CD4-positive, alpha-beta T cell treated with Interleukin-4 for 1 hour (primary cell): ENCODE data around the gene GPR4.
"Not testable (repeated sequence)": the region's sequence is repeated elsewhere in the genome, so short reads cannot be mapped to it uniquely, and the experiment has no call there.

Source experiments
- DNase-seq, 2 donors: peaks; one replicate each; pipeline ENCODE4 v3.0.0-alpha.2; 2020 to 2022

Gene GPR4

GRCh38 chr19:45601524-45602374, at the start of gene GPR4:
Gene GPR4 (minus strand): TSS chr19:45602212. CDS start chr19:45591866, 10,346 bp downstream.
- DNase-seq, result no peak

GRCh38 chr19:45650722-45651121, 48.7 kb upstream of the GPR4 start:
- DNase-seq, result no peak

GRCh38 chr19:45646345-45646698, 44.3 kb upstream of the GPR4 start:
- no peak for DNase-seq

- peak; percentile 85 to 91 for DNase-seq
Measured at GRCh38 chr19:45645631-45646344, 43.8 kb upstream of the GPR4 start.

- DNase-seq, result no peak
Measured at GRCh38 chr19:45645068-45645630, 43.1 kb upstream of the GPR4 start.

GRCh38 chr19:45643927-45644771, 42.1 kb upstream of the GPR4 start:
- no peak for DNase-seq

- DNase-seq, result peak; percentile 91 to 92
Measured at GRCh38 chr19:45643024-45643926, 41.3 kb upstream of the GPR4 start.

- DNase-seq, result peak; percentile 88 to 90
Measured at GRCh38 chr19:45641274-45642105, 39.5 kb upstream of the GPR4 start.

GRCh38 chr19:45640849-45641273, 38.8 kb upstream of the GPR4 start:
- no peak for DNase-seq

- DNase-seq, result peak; percentile 35 to 50
Measured at GRCh38 chr19:45638930-45639729, 37.1 kb upstream of the GPR4 start, which contains the start of gene EML2. Gene EML2 (minus strand): TSS chr19:45639397. CDS start chr19:45639376, 21 bp downstream.

GRCh38 chr19:45637890-45638667, 36.1 kb upstream of the GPR4 start:
- DNase-seq, result no peak

GRCh38 chr19:45636902-45637301, 34.9 kb upstream of the GPR4 start:
- no peak for DNase-seq

- no peak for DNase-seq
Measured at GRCh38 chr19:45636275-45636674, 34.3 kb upstream of the GPR4 start.

GRCh38 chr19:45632468-45633196, 30.6 kb upstream of the GPR4 start:
- peak; percentile 32 to 34 for DNase-seq

GRCh38 chr19:45630463-45630862, 28.5 kb upstream of the GPR4 start:
- DNase-seq, result no peak

GRCh38 chr19:45629704-45630103, 27.7 kb upstream of the GPR4 start:
- DNase-seq, result no peak

GRCh38 chr19:45628219-45628618, 26.2 kb upstream of the GPR4 start:
- DNase-seq, result not testable (repeated sequence)

GRCh38 chr19:45623984-45624383, 22.0 kb upstream of the GPR4 start:
- DNase-seq, result no peak
